ENCODE data around the gene TIPARP.
A peak's percentile ranks its signal among the peaks of the same experiment; 100 is the strongest.
"Not testable (repeated sequence)": the region's sequence is repeated elsewhere in the genome, so short reads cannot be mapped to it uniquely, and the experiment has no call there.

Gene TIPARP

GRCh38 chr3:156648086-156648485 lies 26.3 kb upstream of the TIPARP start:
- no peak for DNase-seq

- DNase-seq: no peak
Measured at GRCh38 chr3:156649681-156650080, 24.7 kb upstream of the TIPARP start.

GRCh38 chr3:156652661-156653060 lies 21.7 kb upstream of the TIPARP start:
- DNase-seq: not testable (repeated sequence)

- no peak for DNase-seq
Measured at GRCh38 chr3:156654834-156655233, 19.6 kb upstream of the TIPARP start.

GRCh38 chr3:156655819-156656550 lies 18.4 kb upstream of the TIPARP start:
- no peak for DNase-seq

- no peak for DNase-seq
Measured at GRCh38 chr3:156657440-156657839, 16.9 kb upstream of the TIPARP start.

GRCh38 chr3:156657862-156658731 lies 16.3 kb upstream of the TIPARP start:
- no peak for DNase-seq

- no peak for DNase-seq
Measured at GRCh38 chr3:156658732-156659090, 15.7 kb upstream of the TIPARP start.

GRCh38 chr3:156659260-156659659 lies 15.1 kb upstream of the TIPARP start:
- DNase-seq: no peak

- no peak for DNase-seq
Measured at GRCh38 chr3:156661155-156661554, 13.2 kb upstream of the TIPARP start.

- DNase-seq: no peak
Measured at GRCh38 chr3:156664011-156664830, 10.2 kb upstream of the TIPARP start.

GRCh38 chr3:156664831-156665178 lies 9.6 kb upstream of the TIPARP start:
- no peak for DNase-seq

- DNase-seq: no peak
Measured at GRCh38 chr3:156665291-156665690, 9.1 kb upstream of the TIPARP start.

GRCh38 chr3:156666073-156666472 lies 8.3 kb upstream of the TIPARP start:
- no peak for DNase-seq

- no peak for DNase-seq
Measured at GRCh38 chr3:156668073-156668763, 6.2 kb upstream of the TIPARP start.

- DNase-seq: no peak
Measured at GRCh38 chr3:156670077-156670476, 4.3 kb upstream of the TIPARP start.

- DNase-seq: no peak
Measured at GRCh38 chr3:156670652-156671051, 3.7 kb upstream of the TIPARP start.

GRCh38 chr3:156673732-156674045 lies 701 bp upstream of the TIPARP start:
- DNase-seq: no peak

- DNase-seq: peak; percentile 38
Measured at GRCh38 chr3:156674911-156675829, 780 bp downstream of the TIPARP start.

- peak; percentile 32 for DNase-seq
Measured at GRCh38 chr3:156675830-156676767, 1.7 kb downstream of the TIPARP start.
